GM21367 (cell line): ENCODE results near the gene LMF1.
A peak's percentile ranks its signal among the peaks of the same experiment; 100 is the strongest.

Source experiments
- ATAC-seq: cut with Tn5 transposase; IDR thresholded peaks from one replicate; pipeline ENCODE4 v1.9.1; 2021; ENCODE audit not compliant: unreplicated experiment

LMF1 gene

DNA sequence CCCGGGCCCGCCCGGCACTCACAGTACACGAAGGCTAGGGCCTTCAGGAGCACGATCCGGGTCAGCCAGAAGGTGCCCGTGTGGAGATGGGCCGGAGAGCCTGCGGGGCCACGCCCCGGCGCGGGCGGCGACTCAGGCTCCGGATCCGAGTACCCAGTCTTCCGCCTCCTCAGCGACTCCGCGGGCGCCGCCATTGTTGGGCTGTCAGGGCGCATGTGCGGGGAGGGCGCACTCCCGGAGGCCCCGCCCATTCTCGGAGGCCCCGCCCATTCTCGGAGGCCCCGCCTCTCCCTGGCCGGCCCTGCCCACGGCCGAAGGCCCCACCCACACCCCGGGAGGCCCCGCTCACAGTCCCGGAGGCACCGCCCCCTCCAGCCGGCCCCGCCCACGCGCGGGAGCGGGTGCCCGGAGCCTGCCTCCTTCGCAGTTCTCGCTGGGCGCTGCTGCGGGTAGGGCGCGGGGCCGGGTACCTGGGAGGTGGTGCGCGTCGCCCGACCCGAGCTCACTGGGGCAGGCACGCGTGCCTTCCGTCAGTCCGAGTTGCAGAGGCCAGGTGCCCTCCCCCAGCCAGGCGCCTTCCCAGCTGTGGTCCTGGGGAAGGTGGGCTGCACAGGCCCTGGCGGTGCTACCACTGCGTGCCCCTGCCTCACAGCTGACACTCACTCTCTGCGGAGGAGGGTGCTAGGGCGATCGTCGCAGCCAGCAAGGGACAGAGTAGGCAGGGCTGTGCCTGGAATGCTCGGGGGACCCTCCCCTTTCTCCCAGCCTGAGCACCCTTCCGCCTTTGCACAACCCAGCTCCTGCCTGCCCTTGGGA is at the start of gene LMF1:
Gene LMF1 (minus strand): TSS at position 219 of the 816 bp plus-strand sequence. CDS start 4 bp downstream, at position 215.
- ATAC-seq, result peak; percentile 55

DNA sequence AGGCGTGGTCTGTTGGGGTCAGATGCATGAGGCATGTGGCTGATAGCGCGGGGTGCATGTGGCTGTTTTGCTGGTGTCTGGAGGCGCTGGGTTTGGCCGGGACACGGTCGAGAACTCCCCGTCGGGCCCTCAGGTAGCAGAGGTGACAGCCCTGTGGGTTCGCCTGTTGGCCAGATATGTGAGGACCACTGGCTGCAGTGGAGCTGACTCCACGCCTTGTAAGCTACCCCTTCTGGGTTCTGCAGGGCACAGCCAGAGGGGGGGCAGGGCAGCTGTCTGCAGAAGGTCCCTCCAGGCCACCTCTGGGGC is 49.3 kb upstream of the LMF1 start:
- ATAC-seq, result no peak

DNA sequence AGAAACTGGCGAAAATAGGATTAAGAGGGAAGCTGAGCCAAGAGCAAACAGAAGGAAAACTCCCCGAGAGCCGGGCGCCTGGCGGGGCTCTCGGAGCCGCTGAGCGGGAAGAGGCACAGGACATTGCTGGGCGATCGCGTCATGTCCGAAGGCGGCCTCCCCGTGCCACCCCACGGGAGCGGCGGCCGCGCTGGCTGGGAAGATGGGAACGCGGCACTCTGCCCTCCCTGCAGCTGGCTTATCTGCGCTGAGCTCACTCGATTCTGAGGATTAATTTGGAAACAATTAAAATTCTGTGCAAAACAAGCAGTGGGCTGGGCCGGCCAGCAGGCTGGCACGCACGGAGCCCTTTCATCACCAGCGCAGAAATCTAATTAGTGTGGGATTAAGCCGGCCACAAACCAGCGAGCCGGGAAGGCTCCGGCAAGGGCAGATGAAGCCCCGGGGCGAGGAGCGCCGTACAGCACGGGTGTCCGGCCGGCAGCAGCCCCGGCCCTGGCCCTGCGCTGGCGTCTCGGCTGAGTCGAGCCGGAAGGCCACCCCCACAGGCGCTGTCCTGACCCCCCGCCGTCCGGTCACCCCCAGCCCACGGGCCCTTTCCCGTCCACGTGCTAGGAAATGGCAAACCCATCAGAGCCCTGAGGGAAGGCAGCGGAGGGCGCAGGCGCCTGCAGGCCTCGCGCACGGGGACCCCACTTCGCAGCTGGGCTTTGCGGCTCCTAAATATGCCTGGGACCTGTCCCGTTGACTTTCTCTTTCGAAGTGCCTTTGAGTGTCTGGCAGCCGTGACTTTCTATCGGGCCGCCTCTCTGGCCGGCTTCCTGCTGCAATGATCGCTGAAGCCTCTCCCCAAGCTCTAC is 48.7 kb upstream of the LMF1 start:
- ATAC-seq, result no peak

DNA sequence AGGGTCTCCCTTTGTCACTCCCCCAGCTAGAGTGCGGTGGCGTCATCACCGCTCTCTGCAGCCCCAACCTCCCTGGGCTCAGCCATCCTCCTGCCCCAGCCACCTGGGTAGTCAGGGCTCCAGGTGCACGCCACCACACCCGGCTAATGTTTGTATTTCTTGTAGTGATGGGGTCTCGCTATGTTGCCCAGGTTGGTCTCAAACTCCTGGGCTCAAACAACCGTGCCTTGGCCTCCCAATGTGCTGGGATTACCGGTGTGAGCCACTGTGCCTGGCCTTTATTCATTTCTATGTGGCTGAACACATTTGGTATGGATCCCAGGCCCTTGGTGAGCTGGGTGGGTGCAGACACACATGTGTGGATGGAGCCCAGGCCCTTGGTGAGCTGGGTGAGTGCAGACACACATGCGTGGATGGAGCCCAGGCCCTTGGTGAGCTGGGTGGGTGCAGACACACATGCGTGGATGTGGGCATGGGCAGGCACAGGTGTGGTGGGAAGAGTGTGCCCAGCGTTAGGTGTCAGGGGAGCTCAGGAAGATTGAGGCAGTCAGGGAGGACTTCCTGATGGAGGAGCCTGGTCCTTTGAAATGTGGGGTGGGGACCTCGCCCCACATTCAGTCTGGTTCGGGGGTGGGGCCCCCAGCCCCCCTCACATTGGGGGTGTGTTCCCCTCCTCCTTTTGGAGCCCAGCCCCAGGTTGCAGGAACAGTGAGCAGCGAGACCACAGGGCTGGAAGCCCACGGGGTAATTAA is 47.8 kb upstream of the LMF1 start:
- no peak for ATAC-seq

DNA sequence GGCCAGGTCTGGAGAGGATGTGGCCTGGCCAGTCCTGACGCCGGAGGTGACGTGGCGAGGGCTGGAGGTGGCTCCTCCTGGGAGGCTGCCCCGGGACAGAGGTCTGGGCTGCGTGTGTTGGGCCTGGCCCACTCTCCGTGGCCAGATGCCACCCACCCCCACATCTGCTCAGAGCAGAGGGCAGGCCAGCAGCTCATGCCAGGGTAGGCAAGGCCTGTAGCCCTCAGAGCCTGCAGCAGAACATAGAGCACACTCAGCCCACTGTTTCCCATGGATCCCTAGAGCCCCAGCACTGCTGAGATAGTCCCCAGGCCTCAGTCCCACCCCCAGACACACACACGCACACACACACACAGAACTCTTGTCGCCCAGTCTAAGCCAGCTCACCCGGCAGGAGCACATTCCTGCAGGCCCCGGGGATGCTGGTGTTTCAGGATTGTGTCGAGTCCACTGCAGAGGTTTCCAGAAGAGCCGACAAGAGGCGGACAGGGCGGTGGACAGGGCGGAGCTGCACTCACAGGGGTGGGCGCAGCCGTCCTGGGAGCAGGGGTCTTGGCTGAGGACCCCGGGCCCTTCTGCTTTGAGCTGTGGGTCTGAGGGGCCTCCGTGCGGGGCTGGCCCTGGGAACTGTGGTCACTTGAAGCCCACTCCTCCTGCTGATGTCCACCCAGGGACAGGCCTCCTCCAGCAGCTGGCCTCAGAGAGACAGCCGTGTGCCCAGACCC is 44.1 kb upstream of the LMF1 start:
- ATAC-seq, result no peak

DNA sequence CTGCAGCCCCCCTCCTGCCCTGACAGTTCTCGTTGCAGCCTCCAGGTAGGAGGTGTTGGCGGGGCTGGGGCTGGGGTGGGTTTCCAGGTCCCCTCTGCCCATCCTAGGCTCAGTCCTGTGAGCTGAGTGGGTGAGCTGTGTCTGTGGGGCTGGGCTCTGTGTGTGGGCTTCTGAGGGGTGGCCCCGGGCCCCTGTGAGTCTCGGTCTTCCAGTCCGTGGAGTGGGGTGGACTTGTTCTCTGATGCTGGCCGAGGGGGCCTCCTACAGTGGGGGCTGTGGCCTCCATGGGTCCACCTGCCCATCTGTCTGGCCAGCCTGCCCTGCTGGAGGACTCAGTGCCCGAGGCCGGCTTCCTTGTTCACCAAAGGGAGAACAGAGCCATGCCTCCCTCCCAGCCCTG is 43.4 kb upstream of the LMF1 start:
- no peak for ATAC-seq

DNA sequence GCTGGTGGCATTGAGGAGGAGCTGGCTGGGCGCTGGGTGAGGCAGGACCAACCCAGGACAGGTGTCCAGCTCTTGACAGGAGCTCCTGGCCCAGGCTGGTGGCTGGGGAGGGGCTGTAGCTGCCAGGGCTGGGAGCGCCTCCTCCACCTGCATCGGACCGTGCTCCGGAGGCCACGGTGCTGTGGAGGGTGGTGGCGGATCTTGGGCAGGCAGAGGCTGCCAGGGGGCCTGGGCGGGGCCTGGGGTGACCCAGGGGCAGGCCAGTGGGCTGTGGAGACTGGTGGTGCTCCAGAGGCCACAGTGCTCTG is 42.8 kb upstream of the LMF1 start:
- no peak for ATAC-seq

DNA sequence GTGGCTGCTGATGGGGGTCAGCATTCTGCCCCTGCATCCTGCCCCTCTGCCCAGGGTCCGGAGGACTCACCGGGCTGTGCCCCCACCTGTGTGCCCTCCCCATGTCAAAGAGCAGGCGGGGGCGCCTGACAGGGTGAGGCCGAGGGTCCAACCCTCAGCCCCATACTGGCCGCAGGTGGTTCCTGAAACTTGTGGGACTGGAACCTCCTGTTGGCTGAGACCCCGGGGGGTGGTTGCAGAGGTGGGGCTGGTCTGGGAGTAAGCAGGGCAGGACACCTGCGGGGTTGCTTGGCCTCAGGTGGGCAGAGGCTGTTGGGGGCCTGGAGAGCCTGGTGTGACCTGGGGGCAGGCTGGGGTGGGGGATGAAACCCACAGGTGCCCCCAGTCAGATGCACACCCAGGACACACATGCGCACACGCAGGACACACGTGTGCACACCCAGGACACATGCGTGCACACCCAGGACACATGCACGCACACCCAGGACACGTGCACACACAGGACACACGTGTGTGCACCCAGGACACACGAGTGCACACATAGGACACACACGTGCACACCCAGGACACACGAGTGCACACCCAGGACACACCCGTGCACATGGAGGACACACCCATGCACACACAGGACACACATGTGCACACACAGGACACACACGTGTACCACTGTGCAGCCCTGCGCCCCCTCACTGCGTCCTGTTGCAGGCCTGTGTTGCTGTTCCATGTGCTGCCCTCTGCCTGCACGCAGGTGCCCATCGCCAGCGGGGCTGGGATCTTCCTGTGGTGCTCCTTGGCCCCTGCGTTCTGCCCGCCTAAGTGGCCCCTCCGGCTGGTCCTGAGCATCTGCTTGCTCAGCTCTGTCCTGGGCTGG is 42.2 kb upstream of the LMF1 start:
- no peak for ATAC-seq

DNA sequence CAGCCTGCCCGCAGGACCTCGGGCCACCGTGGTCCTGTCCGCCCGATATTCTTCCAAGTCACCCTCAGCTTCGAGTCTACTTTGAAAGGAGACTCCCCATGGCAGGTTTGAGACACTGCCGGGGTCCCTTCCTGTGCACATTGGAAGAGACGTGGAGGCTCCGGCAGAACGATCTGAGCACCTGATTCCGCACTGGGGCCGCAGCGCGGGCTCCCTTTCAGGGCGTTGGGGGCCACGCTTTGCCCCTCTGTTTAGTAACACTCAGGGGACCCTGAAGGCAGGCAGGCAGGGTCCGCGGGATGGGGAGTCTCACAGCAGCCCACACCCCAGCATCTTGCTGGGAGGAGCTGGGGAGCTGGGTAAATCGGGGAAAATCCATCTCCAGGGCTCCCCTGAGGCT is 41.4 kb upstream of the LMF1 start:
- no peak for ATAC-seq

DNA sequence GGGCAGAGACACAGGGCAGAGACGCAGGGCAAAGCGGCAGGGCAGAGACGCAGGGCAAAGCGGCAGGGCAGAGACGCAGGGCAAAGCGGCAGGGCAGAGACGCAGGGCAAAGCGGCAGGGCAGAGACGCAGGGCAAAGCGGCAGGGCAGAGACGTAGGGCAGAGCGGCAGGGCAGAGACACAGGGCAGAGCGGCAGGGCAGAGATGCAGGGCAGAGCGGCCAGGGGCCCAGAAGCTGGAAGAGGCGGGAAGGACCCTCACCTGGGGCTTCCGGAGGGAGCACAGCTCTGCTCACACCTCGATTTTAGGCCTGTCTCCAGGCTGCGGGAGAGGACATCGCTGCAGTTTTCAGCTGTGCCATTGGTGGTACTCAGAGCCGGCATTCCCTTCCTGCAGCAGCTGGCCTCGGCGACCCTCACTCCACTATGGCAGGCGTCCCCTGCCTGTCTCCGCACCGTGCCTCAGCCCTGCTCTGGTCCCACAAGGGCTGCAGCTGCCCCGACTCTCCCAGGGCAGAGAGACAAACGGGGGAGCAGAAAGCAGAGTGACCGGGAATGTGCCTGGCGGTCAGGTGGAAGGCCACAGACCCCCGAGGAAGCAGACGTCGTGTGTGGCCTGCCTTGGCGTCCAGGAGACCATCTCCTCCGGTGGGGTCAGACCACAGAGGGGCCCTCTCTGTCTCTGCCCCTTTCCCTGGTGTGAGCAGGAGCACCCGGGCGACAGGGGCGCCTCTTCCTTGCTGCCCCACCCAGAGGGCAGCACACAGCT is 40.7 kb upstream of the LMF1 start:
- ATAC-seq, result no peak

DNA sequence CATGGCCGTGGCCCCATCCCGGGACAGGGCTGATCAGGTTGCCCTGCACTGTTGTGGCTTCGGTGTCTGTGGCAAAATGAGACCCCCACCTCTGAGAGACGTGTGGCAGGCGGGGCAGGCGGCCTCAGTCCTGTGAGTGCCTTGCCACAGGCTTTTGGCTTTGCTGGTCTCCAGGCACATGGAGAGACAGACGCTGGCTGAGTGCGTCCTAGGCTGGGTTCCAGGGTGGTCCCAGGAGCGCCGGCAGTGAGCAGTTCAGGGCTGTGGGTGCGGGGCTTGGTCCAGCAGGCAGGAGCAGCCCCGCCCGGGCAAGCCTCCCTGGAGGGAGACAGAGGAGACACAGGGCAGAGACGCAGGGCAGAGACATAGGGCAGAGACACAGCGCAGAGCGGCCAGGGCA is 40.0 kb upstream of the LMF1 start:
- no peak for ATAC-seq

DNA sequence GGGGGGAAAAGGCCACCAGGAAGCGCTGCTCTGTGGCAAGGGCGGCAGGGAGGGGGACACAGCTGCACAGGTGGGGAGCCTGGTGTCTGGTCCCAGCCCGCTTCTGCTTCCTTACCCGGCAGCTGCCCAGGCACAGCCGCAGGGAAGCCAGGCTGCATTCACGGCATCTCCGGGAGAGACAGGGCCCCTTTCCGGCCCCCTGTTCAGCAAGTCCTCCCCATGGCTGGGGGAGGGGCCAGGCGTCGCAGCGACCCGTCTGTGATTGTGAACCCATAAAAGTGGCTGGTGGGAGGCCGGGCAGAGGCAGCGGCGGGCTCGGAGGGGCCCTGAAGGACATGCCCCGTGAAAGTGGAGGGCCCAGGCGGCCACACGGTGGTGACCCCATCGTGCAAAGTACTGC is 39.5 kb upstream of the LMF1 start:
- ATAC-seq, result no peak

DNA sequence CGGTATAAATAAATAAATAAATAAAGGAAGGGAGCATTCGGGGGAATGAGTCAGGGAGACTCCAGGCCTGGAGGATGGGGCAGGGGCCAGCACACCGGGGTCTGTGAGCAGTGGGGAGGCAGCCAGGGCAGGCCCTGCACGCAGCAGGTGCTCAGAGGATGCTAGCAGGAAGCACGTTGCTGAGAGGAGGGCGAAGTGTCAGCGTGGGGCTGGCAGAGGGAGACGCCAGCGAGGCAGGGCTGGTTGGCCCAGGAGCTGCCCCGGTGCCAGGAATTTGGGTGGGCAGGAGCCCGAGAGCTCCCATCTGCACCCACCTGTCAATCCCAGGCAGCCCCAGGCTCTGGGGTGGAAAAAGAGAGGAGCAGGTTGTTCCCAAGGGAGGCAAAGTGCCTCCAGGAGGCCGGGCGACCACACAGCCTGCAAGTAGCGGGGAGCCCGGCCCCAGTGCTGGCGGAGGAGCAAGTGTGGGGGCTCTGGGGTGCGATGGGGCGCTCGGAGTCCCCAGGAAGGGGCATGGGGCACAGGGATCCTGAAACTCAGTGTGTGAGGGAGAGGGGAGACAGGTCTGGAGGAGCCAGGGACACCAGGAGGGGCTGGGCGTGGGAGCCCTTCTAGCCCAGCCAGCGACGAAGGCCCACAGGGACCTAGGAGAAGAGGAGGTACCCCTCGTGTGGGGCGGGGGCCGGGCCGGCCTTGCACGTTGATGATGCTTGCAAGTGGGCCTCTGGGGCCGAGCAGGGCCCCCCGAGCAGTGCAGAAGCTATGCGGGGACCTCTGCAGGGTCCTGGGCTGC is 38.8 kb upstream of the LMF1 start:
- no peak for ATAC-seq

DNA sequence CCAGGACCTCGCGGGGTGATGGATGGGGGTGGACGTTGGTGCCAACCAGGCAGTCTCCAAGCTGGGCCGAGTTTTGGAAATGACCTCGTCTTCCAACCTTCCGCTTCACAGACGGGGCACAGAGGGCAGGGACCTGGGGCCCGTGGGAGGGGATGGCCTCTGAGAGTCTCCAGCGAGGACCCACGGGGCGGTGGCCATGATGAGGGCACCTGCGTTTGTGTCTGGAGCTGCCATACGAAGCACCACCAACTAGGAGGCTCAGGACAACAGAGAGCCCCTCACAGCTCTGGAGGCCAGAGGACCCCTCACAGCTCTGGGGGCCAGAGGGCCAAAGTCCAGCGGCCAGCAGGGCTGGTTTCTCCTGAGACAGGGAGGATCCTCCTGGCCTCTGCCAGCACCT is 37.3 kb upstream of the LMF1 start:
- no peak for ATAC-seq

DNA sequence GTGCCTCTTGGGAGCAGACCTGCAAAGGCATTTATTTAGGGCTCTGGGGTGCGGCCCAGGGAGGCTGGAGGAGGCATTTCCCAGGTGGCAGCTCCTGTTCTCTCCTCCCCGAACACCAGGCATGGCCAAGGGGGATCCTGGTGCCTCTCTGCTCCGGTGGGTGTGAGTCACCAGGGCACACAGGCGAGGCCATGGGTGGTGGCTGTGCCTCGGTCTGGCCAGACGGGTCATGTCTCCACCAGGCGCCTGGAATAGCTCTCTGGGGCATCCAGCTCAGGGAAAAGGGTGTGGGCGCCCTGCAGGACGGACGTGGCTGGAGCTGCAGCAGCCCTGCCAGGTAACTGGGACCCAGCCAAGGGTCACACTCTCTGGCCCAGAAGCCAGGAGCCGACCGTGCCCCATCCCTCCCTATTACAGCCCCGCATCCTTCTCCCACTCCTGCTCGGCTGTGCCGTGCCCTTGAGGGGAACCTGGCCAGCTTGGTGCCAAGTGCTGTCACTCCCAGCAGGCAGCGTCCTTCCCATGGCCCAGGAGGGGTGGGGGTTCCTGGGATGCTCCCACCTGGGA is 36.6 kb upstream of the LMF1 start:
- no peak for ATAC-seq

DNA sequence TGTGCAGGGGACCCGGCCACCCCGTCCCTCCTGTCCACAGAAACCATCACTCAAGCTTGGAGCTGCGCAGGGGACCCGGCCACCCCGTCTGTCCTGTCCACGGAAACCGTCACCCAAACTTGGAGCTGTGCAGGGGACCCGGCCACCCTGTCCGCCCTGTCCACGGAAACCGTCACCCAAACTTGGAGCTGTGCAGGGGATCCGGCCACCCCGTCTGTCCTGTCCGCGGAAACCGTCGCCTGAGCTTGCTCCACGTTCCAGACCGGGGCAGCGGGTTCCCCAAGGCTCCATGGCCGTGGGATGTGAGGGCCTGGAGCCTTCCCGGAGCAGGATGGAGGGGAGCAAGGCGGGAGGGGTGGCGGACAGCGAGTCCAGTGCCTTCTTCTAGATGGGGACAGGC is 36.0 kb upstream of the LMF1 start:
- ATAC-seq, result no peak

DNA sequence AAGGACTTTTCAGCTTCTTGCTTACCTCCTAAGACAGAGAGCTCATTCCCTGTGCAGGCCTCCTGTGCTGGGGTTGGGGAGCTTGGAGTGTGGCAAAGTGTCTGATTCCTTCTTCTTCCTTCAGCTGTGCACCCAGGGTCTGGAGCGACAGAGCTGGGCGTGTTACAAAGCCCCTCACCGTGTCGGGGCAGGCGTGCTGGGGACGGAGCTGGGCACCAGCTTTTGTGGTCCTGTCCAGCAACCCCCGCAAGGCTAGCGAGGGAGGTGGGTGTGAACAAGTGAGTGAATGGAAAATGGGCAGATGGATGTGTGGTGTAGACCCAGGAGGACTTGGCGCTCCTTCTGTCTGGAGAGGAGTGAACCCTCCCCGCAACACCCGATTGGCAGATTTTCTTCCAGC is 34.5 kb upstream of the LMF1 start:
- no peak for ATAC-seq
